ENCODE results near the gene CREBBP. TPM values are rescaled to one million over a fixed set of nuclear protein-coding genes. Genes with fewer than 3 reads are reported as not detected.
A peak's percentile ranks its signal among the peaks of the same experiment; 100 is the strongest.

Gene CREBBP
- polyA plus RNA-seq, 4 donors = 57.7 to 98.5 (median 78.3) TPM

DNA sequence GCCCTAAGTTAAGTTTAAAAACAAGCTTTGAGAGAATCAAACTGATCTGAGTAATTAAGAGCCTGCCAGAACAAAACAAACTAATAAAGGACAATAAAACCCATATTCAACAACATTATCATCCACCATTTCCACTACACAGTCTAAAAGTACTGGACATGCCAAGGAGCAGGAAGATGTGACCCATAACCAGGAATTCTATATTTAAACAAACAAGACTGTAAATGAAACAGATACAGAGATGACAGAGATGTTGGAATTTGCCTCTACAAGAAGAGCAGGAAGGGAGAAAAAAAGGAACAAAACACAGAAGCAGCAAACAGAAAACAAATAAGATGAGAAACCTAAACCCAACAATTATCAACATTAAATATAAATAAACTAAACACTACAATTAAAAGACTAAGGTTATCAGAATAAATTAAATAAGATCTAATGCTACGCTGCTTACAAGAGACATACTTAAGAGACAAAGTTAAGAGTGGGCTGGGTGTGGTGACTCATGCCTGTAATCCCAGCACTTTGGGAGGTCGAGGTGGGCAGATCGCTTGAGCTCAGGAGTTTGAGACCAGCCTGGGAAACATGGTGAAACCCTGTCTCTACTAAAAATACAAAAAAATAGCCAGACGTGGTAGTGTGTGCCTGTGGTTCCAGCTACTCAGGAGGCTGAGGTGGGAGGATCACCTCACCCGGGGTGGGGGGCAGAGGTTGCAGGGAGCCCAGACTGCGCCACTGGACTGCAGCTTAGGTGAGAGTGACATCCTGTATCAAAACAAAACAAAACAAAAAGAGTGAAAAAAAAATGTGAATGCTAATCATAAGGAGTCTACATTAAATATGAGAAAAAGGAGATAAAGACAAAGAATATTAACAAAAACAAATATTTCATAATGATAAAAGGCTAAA lies 50.6 kb downstream of the CREBBP start:
- DNase-seq (ENCODE audit: low read depth in 4 of 4, low spot score in 2 of 4) = no peak

DNA sequence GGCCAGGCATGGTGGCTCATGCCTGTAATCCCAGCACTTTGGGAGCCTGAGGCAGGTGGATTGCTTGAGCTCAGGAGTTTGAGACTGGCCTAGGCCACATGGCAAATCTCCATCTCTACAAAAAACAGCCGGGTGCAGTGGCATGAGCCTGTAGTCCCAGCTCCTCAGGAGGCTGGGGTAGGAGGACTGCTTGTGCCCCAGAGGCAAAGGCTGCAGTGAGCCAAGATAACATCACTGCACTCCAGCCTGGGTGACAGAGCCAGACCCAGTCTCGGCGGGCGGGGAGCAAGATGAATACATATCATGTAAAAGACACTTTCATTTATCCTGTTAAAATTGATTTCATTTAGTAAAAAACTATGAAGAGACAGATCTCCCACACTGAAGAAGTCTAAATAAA lies 54.6 kb downstream of the CREBBP start:
- no peak for DNase-seq (ENCODE audit: low read depth in 4 of 4, low spot score in 2 of 4)

GRCh38 chr16:3825103-3825502 lies 55.4 kb downstream of the CREBBP start:
- no peak for DNase-seq (ENCODE audit: low read depth in 4 of 4, low spot score in 2 of 4)

DNA sequence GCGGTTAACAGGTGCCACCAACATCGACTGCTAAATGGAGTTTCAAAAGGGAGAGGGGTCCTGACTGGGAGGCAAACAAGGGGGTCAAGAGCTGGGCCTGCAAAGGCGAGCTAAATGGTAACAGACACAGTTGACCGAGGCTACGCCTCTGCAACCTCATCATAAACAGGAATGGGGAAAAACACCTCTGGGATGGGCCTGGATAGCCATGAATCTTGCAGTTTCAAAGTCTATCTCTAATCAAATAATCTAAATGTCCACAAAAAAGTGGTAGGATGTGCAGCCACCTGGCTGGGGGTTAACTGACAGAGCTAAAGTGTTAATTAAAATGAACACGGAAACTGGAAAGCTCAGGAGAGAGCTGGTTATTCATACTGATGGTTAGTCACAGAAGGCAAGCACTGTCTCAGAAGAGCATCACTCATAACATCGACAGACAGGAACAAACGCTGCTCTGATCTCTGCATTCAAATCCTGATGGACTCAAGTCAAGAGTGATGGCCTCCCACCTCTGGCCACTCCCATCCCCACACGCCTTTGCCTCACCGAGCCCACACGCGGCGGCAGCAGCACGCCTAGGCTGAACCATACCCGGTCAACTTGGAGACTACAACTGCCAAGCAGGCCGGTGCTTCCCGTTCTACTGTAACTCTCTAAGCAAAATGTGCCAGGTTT lies 56.3 kb downstream of the CREBBP start:
- DNase-seq (ENCODE audit: low read depth in 4 of 4, low spot score in 2 of 4) = no peak

DNA sequence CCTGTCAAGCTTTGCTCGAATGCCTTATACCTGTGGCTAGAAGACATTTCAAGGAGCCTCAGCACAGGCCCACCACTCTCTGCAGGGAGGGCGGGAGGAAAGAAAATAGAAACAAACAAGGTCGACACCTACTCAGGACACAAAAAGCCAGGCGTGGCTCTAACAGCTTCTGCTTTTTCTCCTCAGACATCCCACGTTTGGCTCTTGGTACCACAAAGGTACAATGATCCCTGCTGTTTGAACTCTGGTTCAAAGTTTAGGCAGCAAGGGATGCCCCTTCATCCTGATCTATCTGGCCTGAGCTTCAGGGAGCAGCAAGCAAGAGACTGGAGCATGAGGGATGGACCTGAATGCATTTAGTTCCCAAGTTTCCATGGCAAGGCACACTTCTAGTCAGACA lies 57.1 kb downstream of the CREBBP start:
- DNase-seq (ENCODE audit: low read depth in 4 of 4, low spot score in 2 of 4) = no peak

- no peak for DNase-seq (ENCODE audit: low read depth in 4 of 4, low spot score in 2 of 4)
Measured at GRCh38 chr16:3822366-3823045, 58.0 kb downstream of the CREBBP start.

DNA sequence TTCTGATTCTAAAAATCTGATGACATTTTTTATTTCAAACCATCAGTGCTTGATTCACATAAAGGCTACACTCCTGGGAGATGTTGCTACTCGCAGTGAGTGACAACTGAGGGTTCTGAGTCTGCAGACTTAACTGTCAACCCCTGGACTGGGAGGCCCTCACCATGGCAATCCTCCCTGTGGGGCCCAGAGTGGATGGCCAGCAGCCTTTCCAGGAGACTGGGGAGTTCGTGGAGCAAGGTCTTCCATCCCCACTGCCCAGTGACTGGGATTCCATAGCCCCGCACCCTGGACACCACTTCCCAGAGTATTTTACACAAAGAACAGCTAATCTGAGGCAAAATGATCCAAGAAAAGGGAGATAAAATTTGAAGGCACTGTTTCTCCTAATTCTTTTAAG lies 59.3 kb downstream of the CREBBP start:
- DNase-seq (ENCODE audit: low read depth in 4 of 4, low spot score in 2 of 4) = no peak

- DNase-seq (ENCODE audit: low read depth in 4 of 4, low spot score in 2 of 4) = peak; percentile 23 to 49 (median 34)
Measured at GRCh38 chr16:3819746-3820724, 60.5 kb downstream of the CREBBP start.

DNA sequence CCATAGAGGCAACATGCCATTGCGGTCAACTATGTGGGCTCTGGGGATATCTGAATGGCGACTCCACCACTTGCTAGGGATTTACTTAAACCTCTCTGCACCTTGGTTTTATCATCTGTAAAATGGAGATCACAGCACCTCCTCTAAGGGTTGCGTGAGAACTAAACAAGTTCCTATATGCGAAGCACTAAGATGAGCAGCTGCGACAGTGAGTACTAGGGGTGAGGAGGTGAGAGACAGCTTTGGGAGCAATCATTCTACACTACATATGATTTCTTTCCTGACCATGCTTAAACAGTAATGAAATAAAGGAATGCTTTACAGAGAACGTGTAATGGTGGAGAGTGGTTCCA lies 61.4 kb downstream of the CREBBP start:
- no peak for DNase-seq (ENCODE audit: low read depth in 4 of 4, low spot score in 2 of 4)

GRCh38 chr16:3816326-3816725 lies 64.2 kb downstream of the CREBBP start:
- DNase-seq (ENCODE audit: low read depth in 4 of 4, low spot score in 2 of 4) = no peak

DNA sequence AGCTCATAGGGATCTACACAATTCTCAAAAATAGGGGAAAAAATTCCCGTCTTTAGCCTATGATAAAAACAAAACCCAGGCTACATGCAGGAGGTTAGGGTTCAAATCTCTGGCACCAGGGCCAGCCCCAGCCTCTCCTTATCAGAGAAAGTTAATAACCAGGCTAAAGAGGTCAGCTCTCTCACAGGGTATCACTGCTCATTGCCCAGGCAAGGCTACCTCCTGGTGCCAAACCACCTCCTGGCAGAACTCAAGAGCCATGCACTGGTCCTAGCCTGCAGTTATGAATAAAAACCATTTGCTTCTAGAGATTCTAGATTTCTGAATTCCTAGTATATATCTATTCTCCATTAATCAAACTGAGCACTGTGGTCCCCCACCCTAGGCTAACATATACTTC lies 65.8 kb downstream of the CREBBP start:
- DNase-seq (ENCODE audit: low read depth in 4 of 4, low spot score in 2 of 4) = no peak

DNA sequence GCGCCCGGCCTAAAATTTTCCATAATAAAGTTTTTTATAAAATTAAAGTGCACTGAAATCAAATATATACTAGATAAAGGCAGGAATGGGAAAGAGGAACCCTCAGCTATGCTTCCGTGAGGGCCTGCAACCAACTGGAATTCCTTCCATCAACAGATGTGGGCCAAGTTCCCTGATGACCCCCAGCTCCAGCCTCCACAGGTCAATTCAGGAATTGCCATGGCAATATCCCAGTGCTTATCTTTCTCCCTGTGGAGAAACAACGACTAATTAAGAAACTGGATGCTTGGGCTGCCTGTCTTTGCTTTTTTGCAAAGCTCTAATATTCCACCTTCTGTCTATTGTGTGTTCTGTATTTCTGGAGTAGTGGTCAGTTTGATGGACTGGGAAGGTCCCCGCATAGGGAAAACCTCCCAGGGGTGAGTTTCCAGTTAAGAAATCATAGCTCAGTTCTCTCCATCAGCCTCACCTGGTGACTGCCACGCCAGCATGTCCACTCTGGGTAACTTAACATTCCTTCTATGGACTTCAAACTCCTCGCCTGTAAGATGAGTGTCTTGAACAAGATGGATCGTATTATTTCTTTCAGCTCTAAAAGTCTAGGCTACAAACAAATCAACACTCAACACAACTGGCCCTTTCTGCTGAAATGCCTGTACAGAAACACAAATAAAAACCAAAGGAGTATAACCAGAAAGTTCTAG lies 67.9 kb downstream of the CREBBP start:
- no peak for DNase-seq (ENCODE audit: low read depth in 4 of 4, low spot score in 2 of 4)

- DNase-seq (ENCODE audit: low read depth in 4 of 4, low spot score in 2 of 4) = no peak
Measured at GRCh38 chr16:3810818-3811217, 69.7 kb downstream of the CREBBP start.

- DNase-seq (ENCODE audit: low read depth in 4 of 4, low spot score in 2 of 4) = no peak
Measured at GRCh38 chr16:3810198-3810664, 70.3 kb downstream of the CREBBP start.

DNA sequence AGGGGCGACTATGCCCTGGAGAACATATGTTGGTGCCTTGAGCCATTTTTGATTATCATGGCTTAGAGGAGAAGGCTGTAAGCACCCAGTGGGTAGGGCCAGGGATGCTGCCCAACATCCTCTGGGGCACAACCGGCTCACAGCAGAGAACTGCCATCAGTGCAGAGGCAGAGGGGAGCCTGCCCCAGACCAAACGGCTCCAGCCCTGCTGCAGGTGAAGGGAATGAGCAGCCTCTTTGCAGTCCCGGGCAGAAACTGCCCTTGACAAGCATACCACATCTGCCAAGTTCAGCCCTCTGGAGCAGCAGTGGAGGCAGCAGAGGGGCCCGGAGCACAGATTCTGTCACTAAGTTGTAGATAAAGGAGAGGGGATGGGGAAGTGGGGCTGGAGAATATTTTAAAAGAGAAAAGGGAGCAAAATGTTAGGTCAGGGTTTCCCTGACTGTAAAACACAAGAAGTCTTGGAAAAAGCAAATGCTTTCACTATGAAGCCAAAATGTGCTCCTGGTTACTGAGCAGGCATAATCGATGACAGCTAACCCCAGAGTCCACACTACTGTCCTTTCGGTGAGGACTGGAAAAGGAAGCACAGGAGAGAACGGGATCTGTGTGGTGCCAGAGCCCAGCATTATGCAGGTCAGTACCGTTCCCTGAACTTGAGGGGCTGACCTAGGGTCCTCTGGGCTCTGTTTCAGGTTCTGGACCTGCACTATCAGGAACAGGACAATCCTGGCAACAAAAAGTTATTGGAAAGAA lies 72.0 kb downstream of the CREBBP start:
- DNase-seq (ENCODE audit: low read depth in 4 of 4, low spot score in 2 of 4) = no peak

- DNase-seq (ENCODE audit: low read depth in 4 of 4, low spot score in 2 of 4) = no peak
Measured at GRCh38 chr16:3807425-3808123, 72.9 kb downstream of the CREBBP start.

- no peak for DNase-seq (ENCODE audit: low read depth in 4 of 4, low spot score in 2 of 4)
Measured at GRCh38 chr16:3804426-3805016, 76.0 kb downstream of the CREBBP start.
